Bronchial epithelial cell (primary cell): ENCODE measurements around the gene KIF13A. TPM values are rescaled to one million over a fixed set of nuclear protein-coding genes. Genes with fewer than 3 reads are reported as not detected.

Source experiments
- DNase-seq: peaks from one replicate; pipeline ENCODE4 v3.0.0-alpha.2; 2010; ENCODE audit warnings: low read depth
- FAIRE-seq: peaks from 2 replicates; lab custom pipeline; 2011; peaks lifted over from hg19 to GRCh38; lab: Jason Lieb, UNC
- H3K27me3 ChIP-seq: 2 replicates; pipeline ENCODE4 v1.5.1; 2011; ENCODE audit warnings: low read length; ENCODE audit not compliant: control insufficient read depth, insufficient read depth
- H3K36me3 ChIP-seq: 2 replicates; pipeline ENCODE4 v1.5.1; 2011; ENCODE audit warnings: low read length; ENCODE audit not compliant: control insufficient read depth, insufficient read depth
- H3K4me3 ChIP-seq: 2 replicates; pipeline ENCODE4 v1.5.1; 2011; ENCODE audit warnings: mild to moderate bottlenecking, low read depth, low read length, control low read depth
- CTCF ChIP-seq: IDR thresholded peaks from 2 replicates; pipeline ENCODE4 v1.5.1; 2011; ENCODE audit warnings: mild to moderate bottlenecking, moderate library complexity, low read length, control low read depth, inconsistent platforms; ENCODE audit not compliant: insufficient read depth, severe bottlenecking
- total RNA-seq: library from RNA; depleted of rRNA; stranded (reverse); fragments of >200 nt; gene quantifications from 2 replicates; pipeline ENCODE4 v1.2.1, GENCODE V29; 2014

Gene KIF13A
- total RNA-seq, 1 donor from 2014 or later = 47.4 TPM

- DNase-seq = peak; percentile 18
- Histone ChIP-seq H3K27me3 (no peaks in the 10 kb centered on the region), H3K4me3 (no peak overlapping the region), H3K36me3 (no peaks in the 10 kb centered on the region)
- no peak for TF ChIP-seq CTCF
- no peak for FAIRE-seq
Measured at GRCh38 chr6:17945111-17945510, 42.3 kb downstream of the KIF13A start.

- FAIRE-seq = no peak
- H3K36me3 ChIP-seq = no peaks in the 10 kb centered on the region
- no peak for DNase-seq
Measured at GRCh38 chr6:17941318-17941717, 46.1 kb downstream of the KIF13A start.

GRCh38 chr6:17940151-17940792, 47.2 kb downstream of the KIF13A start:
- no peak for TF ChIP-seq CTCF
- FAIRE-seq = no peak
- DNase-seq = no peak
- no peak overlapping the region for H3K4me3 ChIP-seq
- H3K27me3 ChIP-seq = no peaks in the 10 kb centered on the region
- no peaks in the 10 kb centered on the region for H3K36me3 ChIP-seq

More at GRCh38 chr6:17941318-17941717, 46.1 kb downstream of the KIF13A start:
- TF ChIP-seq CTCF = no peak
- Histone ChIP-seq H3K27me3 (no peaks in the 10 kb centered on the region), H3K4me3 (no peak overlapping the region)

GRCh38 chr6:17938901-17939300, 48.5 kb downstream of the KIF13A start:
- DNase-seq = peak; percentile 65
- no peaks in the 10 kb centered on the region for H3K36me3 ChIP-seq
- no peak for FAIRE-seq
- no peak overlapping the region for H3K4me3 ChIP-seq
- no peak for TF ChIP-seq CTCF
- no peaks in the 10 kb centered on the region for H3K27me3 ChIP-seq

- H3K4me3 ChIP-seq = no peak overlapping the region
- H3K27me3 ChIP-seq = no peaks in the 10 kb centered on the region
- TF ChIP-seq CTCF = no peak
- DNase-seq (no peak), FAIRE-seq (no peak)
- H3K36me3 ChIP-seq = no peaks in the 10 kb centered on the region
Measured at GRCh38 chr6:17935188-17936149, 52.0 kb downstream of the KIF13A start.
